Suprapubic skin (tissue), 3 donors: ENCODE results near the gene PARVG.

Experiments
- CTCF ChIP-seq, 2 donors: fragments of 200-600 bp in 1 of 2; fragments of 450-650 bp in 1 of 2; sonication (generic) in 1 of 2; IDR thresholded peaks; one replicate each; pipeline ENCODE4 v1.5.1; 2016 to 2019; ENCODE audit warnings: antibody characterized with exemption in 2 of 2, mild to moderate bottlenecking in 1 of 2, moderate library complexity in 1 of 2
- POLR2AphosphoS5 ChIP-seq, 3 donors: sonication (generic); formaldehyde crosslinking; IDR thresholded peaks; one replicate each; pipeline ENCODE4 v1.6.1; 2017; ENCODE audit warnings: antibody characterized with exemption in 3 of 3

- TF ChIP-seq POLR2AphosphoS5 (IDR thresholded peaks at IDR 0.05) (no peak), CTCF (IDR thresholded peaks at IDR 0.05) (no peak)
Observed at GRCh38 chr22:44197271-44197670, 16.5 kb downstream of the PARVG start.
